ENCODE results near the gene CUX1. TPM values are rescaled to one million over a fixed set of nuclear protein-coding genes. Genes with fewer than 3 reads are reported as not detected.
"Not testable (repeated sequence)": the region's sequence is repeated elsewhere in the genome, so short reads cannot be mapped to it uniquely, and the experiment has no call there.

CUX1 gene
- total RNA-seq, 4 donors from 2014 or later: 64.1 to 142 (median 111) TPM

GRCh38 chr7:102006695-102007094, 189.3 kb downstream of the CUX1 start:
- Histone ChIP-seq H3K27ac (no peak overlapping the region), H3K9me3 (no peaks in the 10 kb centered on the region), H3K36me3 (no peaks in the 10 kb centered on the region), H3K4me3 (no peak overlapping the region), H3K27me3 (no peaks in the 10 kb centered on the region), H3K4me1 (peaks cover 0 to 9% (median 0%) of the 10 kb centered on the region in 4 donors)
- no peak for TF ChIP-seq POLR2A (IDR thresholded peaks at IDR 0.05)
- no peak for TF ChIP-seq CTCF (IDR thresholded peaks at IDR 0.05)
- no peak for DNase-seq

GRCh38 chr7:102008535-102009262, 191.3 kb downstream of the CUX1 start:
- peaks cover 0 to 9% (median 0%) of the 10 kb centered on the region in 4 donors for H3K4me1 ChIP-seq
- TF ChIP-seq POLR2A (IDR thresholded peaks at IDR 0.05) (no peak), CTCF (IDR thresholded peaks at IDR 0.05) (no peak)
- H3K4me3 ChIP-seq: no peak overlapping the region
- no peaks in the 10 kb centered on the region for H3K27me3 ChIP-seq
- H3K9me3 ChIP-seq: no peaks in the 10 kb centered on the region
- peak overlapping the region in 1 of 4 donors; percentile 18 for H3K27ac ChIP-seq
- peak in 2 of 3 donors; percentile 74 to 75 for DNase-seq
- no peaks in the 10 kb centered on the region for H3K36me3 ChIP-seq

- TF ChIP-seq CTCF (IDR thresholded peaks at IDR 0.05) (no peak), POLR2A (IDR thresholded peaks at IDR 0.05) (no peak)
- no peak for DNase-seq
- H3K4me3 ChIP-seq: no peak overlapping the region
- H3K9me3 ChIP-seq: no peaks in the 10 kb centered on the region
- peaks cover 0 to 6% (median 0%) of the 10 kb centered on the region in 3 donors for H3K36me3 ChIP-seq
- H3K4me1 ChIP-seq: peaks cover 0 to 9% (median 0%) of the 10 kb centered on the region in 4 donors
- H3K27me3 ChIP-seq: no peaks in the 10 kb centered on the region
- no peak overlapping the region for H3K27ac ChIP-seq
Measured at GRCh38 chr7:102009628-102010027, 192.2 kb downstream of the CUX1 start.

GRCh38 chr7:102012112-102012830, 194.8 kb downstream of the CUX1 start:
- H3K4me1 ChIP-seq, H3K4me3 ChIP-seq, H3K27ac ChIP-seq, H3K36me3 ChIP-seq, H3K9me3 ChIP-seq, H3K27me3 ChIP-seq, DNase-seq: not testable (repeated sequence)

GRCh38 chr7:102012941-102013461, 195.6 kb downstream of the CUX1 start:
- Histone ChIP-seq H3K4me3 (no peak overlapping the region), H3K27me3 (no peaks in the 10 kb centered on the region), H3K27ac (no peak overlapping the region), H3K9me3 (no peaks in the 10 kb centered on the region), H3K36me3 (peaks cover 0 to 6% (median 0%) of the 10 kb centered on the region in 3 donors), H3K4me1 (peaks cover 0 to 9% (median 0%) of the 10 kb centered on the region in 4 donors)
- DNase-seq: no peak
- TF ChIP-seq POLR2A (IDR thresholded peaks at IDR 0.05): no peak
- TF ChIP-seq CTCF (IDR thresholded peaks at IDR 0.05): no peak

- H3K27me3 ChIP-seq: no peaks in the 10 kb centered on the region
- no peak overlapping the region for H3K27ac ChIP-seq
- H3K9me3 ChIP-seq: no peaks in the 10 kb centered on the region
- no peaks in the 10 kb centered on the region for H3K4me1 ChIP-seq
- H3K4me3 ChIP-seq: no peak overlapping the region
- peak in 1 of 3 donors; percentile 21 for DNase-seq
- TF ChIP-seq CTCF (IDR thresholded peaks at IDR 0.05) (no peak), POLR2A (IDR thresholded peaks at IDR 0.05) (no peak)
- H3K36me3 ChIP-seq: peaks cover 0 to 6% (median 0%) of the 10 kb centered on the region in 3 donors
Measured at GRCh38 chr7:102018876-102019275, 201.4 kb downstream of the CUX1 start.
